Fibroblast of villous mesenchyme (primary cell): ENCODE results near the gene FBLIM1. TPM values are rescaled to one million over a fixed set of nuclear protein-coding genes. Genes with fewer than 3 reads are reported as not detected.

Experiments
- DNase-seq: peaks from one replicate; pipeline ENCODE4 v3.0.0-alpha.2; 2010; ENCODE audit warnings: low read depth
- H3K4me3 ChIP-seq: 2 replicates; pipeline ENCODE4 v1.5.1; 2011; ENCODE audit warnings: low read depth, mild to moderate bottlenecking, low read length
- CTCF ChIP-seq: IDR thresholded peaks from 2 replicates; pipeline ENCODE4 v1.5.1; 2012; ENCODE audit warnings: low read depth, mild to moderate bottlenecking, low read length; ENCODE audit not compliant: insufficient read depth
- total RNA-seq: library from RNA; depleted of rRNA; stranded (reverse); fragments of >200 nt; gene quantifications from 2 replicates; pipeline ENCODE4 v1.2.3, GENCODE V29; 2012

The FBLIM1 gene
- total RNA-seq, 1 donor: 188 TPM

- no peak for TF ChIP-seq CTCF
- no peak for DNase-seq
- H3K4me3 ChIP-seq: no peak overlapping the region
Observed at GRCh38 chr1:15734901-15735300, 23.7 kb upstream of the FBLIM1 start.

GRCh38 chr1:15735304-15736037 lies 23.1 kb upstream of the FBLIM1 start:
- TF ChIP-seq CTCF: no peak
- H3K4me3 ChIP-seq: no peak overlapping the region
- DNase-seq: no peak

- TF ChIP-seq CTCF: peak; percentile 8
- no peak within 1 kb of the TSS for H3K4me3 ChIP-seq
- no peak for DNase-seq
Observed at GRCh38 chr1:15736038-15736891, 22.3 kb upstream of the FBLIM1 start, which contains the start of gene SLC25A34. TSS of gene SLC25A34 (plus strand) at chr1:15736258. CDS start at chr1:15736486, 228 bp downstream.

- no peak for DNase-seq
- H3K4me3 ChIP-seq: no peak overlapping the region
- TF ChIP-seq CTCF: no peak
Observed at GRCh38 chr1:15736892-15737261, 21.7 kb upstream of the FBLIM1 start.

- DNase-seq: no peak
- no peak overlapping the region for H3K4me3 ChIP-seq
- TF ChIP-seq CTCF: no peak
Observed at GRCh38 chr1:15737324-15738319, 21.0 kb upstream of the FBLIM1 start.

GRCh38 chr1:15738416-15739113 lies 20.0 kb upstream of the FBLIM1 start:
- TF ChIP-seq CTCF: no peak
- no peak overlapping the region for H3K4me3 ChIP-seq
- DNase-seq: no peak
